ENCODE results near the gene ZNF33A. TPM values are rescaled to one million over a fixed set of nuclear protein-coding genes. Genes with fewer than 3 reads are reported as not detected.
"Not testable (repeated sequence)": the region's sequence is repeated elsewhere in the genome, so short reads cannot be mapped to it uniquely, and the experiment has no call there.

ZNF33A gene
- polyA plus RNA-seq, 5 donors: 26.6 to 51.4 (median 39.0) TPM

- no peak for DNase-seq
These were observed 27.8 kb downstream of the ZNF33A start for GRCh38 chr10:38038107-38038931.

- no peak for DNase-seq
These were observed 28.4 kb downstream of the ZNF33A start for GRCh38 chr10:38038932-38039245.

- no peak for DNase-seq
These were observed 33.0 kb downstream of the ZNF33A start for GRCh38 chr10:38043516-38043915.

GRCh38 chr10:38045129-38045528 is 34.7 kb downstream of the ZNF33A start:
- no peak for DNase-seq

GRCh38 chr10:38047666-38048065 is 37.2 kb downstream of the ZNF33A start:
- DNase-seq: no peak

GRCh38 chr10:38050212-38050611 is 39.7 kb downstream of the ZNF33A start:
- DNase-seq: no peak

- no peak for DNase-seq
These were observed 43.9 kb downstream of the ZNF33A start for GRCh38 chr10:38054361-38054797.

GRCh38 chr10:38055274-38055894 is 44.9 kb downstream of the ZNF33A start:
- DNase-seq: not testable (repeated sequence)

- DNase-seq: not testable (repeated sequence)
These were observed 59.2 kb downstream of the ZNF33A start for GRCh38 chr10:38069663-38070062.

GRCh38 chr10:38070501-38070900 is 60.0 kb downstream of the ZNF33A start:
- DNase-seq: no peak

- DNase-seq: no peak
These were observed 62.1 kb downstream of the ZNF33A start for GRCh38 chr10:38072552-38072951.

GRCh38 chr10:38076687-38077086 is 66.2 kb downstream of the ZNF33A start:
- DNase-seq: no peak

GRCh38 chr10:38093318-38093717 is 82.8 kb downstream of the ZNF33A start:
- not testable (repeated sequence) for DNase-seq

- DNase-seq: no peak
These were observed 83.3 kb downstream of the ZNF33A start for GRCh38 chr10:38093816-38094157.

- DNase-seq: peak; percentile 89 to 92
These were observed 83.9 kb downstream of the ZNF33A start, which contains the start of gene ZNF37A for GRCh38 chr10:38094158-38094926. TSS of gene ZNF37A (plus strand) at chr10:38094337. CDS start at chr10:38096618, 2,281 bp downstream.

- DNase-seq: no peak
These were observed 84.6 kb downstream of the ZNF33A start for GRCh38 chr10:38094927-38095574.

GRCh38 chr10:38102880-38103279 is 92.4 kb downstream of the ZNF33A start:
- DNase-seq: no peak

- no peak for DNase-seq
These were observed 93.3 kb downstream of the ZNF33A start for GRCh38 chr10:38103756-38104155.

- no peak for DNase-seq
These were observed 101.7 kb downstream of the ZNF33A start for GRCh38 chr10:38112159-38112558.
